Measurements from ENCODE around the gene ZNF462. TPM values are rescaled to one million over a fixed set of nuclear protein-coding genes. Genes with fewer than 3 reads are reported as not detected.
"Not testable (repeated sequence)": the region's sequence is repeated elsewhere in the genome, so short reads cannot be mapped to it uniquely, and the experiment has no call there.

ZNF462 gene
- polyA plus RNA-seq, 3 donors: 23.0 to 35.8 (median 35.3) TPM

GRCh38 chr9:106958955-106959657 is 96.1 kb downstream of the ZNF462 start:
- no peak for DNase-seq

GRCh38 chr9:106960258-106960657 is 97.3 kb downstream of the ZNF462 start:
- DNase-seq: no peak

- DNase-seq: no peak
Measured at GRCh38 chr9:106961623-106962022, 98.7 kb downstream of the ZNF462 start.

- DNase-seq: no peak
Measured at GRCh38 chr9:106962122-106962521, 99.2 kb downstream of the ZNF462 start.

GRCh38 chr9:106962615-106963363 is 99.8 kb downstream of the ZNF462 start:
- no peak for DNase-seq

GRCh38 chr9:106963684-106964083 is 100.7 kb downstream of the ZNF462 start:
- DNase-seq: no peak

GRCh38 chr9:106964329-106964728 is 101.4 kb downstream of the ZNF462 start:
- no peak for DNase-seq

GRCh38 chr9:106964822-106965525 is 102.0 kb downstream of the ZNF462 start:
- DNase-seq: no peak

- no peak for DNase-seq
Measured at GRCh38 chr9:106966481-106966880, 103.5 kb downstream of the ZNF462 start.

- no peak for DNase-seq
Measured at GRCh38 chr9:106969696-106970095, 106.7 kb downstream of the ZNF462 start.

- no peak for DNase-seq
Measured at GRCh38 chr9:106970219-106970975, 107.4 kb downstream of the ZNF462 start.

- no peak for DNase-seq
Measured at GRCh38 chr9:106970976-106971457, 108.1 kb downstream of the ZNF462 start.

GRCh38 chr9:106972082-106972481 is 109.1 kb downstream of the ZNF462 start:
- no peak for DNase-seq

- no peak for DNase-seq
Measured at GRCh38 chr9:106974341-106974740, 111.4 kb downstream of the ZNF462 start.

- DNase-seq: no peak
Measured at GRCh38 chr9:106976772-106977171, 113.8 kb downstream of the ZNF462 start.

GRCh38 chr9:106980551-106981101 is 117.7 kb downstream of the ZNF462 start:
- DNase-seq: no peak

- no peak for DNase-seq
Measured at GRCh38 chr9:106981396-106982287, 118.7 kb downstream of the ZNF462 start.

GRCh38 chr9:106982636-106983035 is 119.7 kb downstream of the ZNF462 start:
- no peak for DNase-seq

GRCh38 chr9:106983346-106983745 is 120.4 kb downstream of the ZNF462 start:
- DNase-seq: no peak

- DNase-seq: not testable (repeated sequence)
Measured at GRCh38 chr9:106989904-106990303, 126.9 kb downstream of the ZNF462 start.
